NCI-H1930 (cell line): ENCODE measurements around the gene SLC7A6OS.

Experiments
- DNase-seq, 2 experiments: peaks; one replicate each; lab custom pipeline; 2025; lab: John Stamatoyannopoulos, UW

The SLC7A6OS gene

GRCh38 chr16:68344252-68344651 is 33.5 kb upstream of the SLC7A6OS start:
- DNase-seq, result no peak

DNA sequence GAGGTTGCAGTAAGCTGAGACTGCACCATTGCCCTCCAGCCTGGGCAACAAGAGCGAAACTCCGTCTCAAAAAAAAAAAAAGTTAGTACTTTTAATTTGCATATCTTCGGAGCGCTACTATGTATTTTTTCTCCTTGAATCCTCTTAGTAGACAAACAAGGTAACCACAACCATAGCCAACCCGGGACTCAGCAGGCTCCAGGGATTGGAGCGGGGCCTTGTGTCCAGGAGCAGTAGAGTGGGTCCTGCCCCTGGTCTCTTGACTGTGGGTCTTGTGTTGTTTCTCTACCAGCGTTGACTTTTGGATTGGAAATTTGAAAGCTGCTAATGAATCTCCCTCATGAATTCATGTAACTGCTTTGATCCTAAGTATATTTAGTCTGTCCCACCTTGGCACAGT is 32.4 kb upstream of the SLC7A6OS start:
- no peak for DNase-seq

DNA sequence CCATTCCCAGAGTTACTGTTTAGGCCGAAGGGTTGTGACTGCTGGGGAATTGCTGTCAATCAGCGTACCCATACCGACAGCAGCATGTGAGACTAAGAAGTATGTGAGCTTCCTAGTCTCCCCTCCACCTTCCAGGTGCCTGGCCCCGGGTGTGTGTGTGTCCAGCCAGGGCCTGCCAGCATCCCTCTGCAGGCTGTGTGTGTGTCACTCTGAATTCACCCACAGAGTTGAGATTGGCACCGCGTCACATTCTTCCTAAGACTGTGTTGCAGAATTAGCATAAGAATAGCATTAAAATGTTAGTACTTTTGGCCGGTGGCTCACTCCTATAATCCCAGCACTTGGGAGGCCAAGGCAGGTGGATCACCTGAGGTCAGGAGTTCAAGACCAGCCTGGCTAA is 31.9 kb upstream of the SLC7A6OS start:
- DNase-seq, result no peak

DNA sequence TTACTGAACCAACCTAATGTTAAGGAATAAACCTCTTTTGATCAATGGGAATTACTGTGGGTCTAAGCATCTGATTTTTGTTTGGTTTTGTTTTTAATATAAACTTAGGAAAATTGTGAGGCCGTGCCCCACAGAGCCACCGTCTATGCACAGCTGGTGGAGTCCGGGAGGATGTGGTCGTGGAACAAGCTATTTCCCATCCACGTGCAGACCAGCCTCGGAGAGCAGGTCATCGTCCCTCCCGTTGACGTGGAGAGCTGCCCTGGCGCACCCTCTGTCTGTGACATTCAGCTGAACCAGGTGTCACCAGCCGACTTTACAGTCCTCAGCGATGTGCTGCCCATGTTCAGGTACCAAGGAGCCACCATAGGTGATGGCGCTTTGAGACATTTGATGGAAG is 28.5 kb upstream of the SLC7A6OS start:
- no peak for DNase-seq

DNA sequence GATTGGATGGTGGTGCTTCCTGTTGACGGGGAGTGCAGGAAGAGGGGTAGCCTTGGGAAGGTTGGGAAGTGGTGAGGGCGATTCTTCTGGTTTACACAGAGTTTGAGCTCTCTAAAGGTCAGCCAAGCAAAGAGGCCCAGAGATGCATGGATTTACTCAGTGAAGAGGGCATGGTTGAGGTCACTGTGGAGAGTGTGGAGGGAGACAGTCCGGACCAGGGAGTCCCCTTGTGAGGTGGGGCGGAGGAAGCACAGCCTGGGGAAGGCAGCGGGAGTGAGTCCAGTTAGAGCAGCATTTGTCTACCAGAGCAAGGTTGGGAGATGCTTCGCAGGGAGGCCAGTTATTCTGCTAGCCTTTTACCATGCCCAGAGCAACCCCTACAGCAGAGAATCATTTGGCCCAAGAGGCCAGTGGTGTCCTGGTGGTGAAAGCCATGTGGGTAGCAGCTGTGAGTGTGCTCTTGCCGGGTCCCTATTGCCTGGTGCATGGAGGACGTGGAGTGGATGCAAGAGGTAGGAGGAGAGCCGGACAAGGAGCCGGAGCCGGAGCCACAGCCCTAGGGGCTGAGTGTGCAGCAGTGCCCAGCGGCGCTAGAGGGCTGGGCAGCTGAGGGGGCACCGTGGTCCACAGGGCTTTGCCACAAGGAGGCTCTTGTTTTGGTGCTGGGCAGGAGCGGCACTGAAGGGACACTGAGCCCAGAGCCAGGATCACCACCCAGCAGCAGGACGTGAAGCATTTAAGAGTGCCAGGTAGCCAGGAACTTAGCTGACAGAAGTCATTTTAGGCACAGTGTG is 27.8 kb upstream of the SLC7A6OS start:
- no peak for DNase-seq

- DNase-seq, result no peak
These were observed 24.4 kb upstream of the SLC7A6OS start for GRCh38 chr16:68335175-68335574.

GRCh38 chr16:68332411-68333121 is 21.8 kb upstream of the SLC7A6OS start:
- DNase-seq, result no peak

DNA sequence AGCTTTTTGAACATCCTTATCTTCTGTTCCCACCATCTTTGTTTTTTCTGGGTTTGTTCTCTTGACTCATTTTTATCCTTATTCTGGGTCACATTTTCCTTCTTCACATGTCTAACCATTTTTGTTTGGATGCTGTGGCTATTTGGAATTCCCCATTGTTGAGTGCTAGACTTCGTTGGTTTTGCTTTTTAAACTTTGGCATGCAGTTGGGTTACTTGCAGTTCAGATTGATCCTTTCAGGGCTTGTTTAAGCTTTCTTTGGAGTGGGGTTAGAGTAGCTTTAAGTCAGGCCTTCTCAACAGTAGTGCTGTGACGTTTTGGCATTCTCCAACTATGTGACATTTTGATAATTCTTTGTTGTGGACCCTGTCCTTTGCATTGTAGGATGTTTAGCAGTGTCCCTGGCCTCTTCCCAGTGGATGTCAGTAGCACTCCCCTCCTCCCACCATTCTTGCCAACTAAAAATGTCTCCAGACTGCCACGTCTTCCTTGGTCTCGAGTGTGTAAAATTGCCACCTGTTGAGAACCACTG is 21.2 kb upstream of the SLC7A6OS start:
- DNase-seq, result no peak

- no peak for DNase-seq
These were observed 18.2 kb upstream of the SLC7A6OS start for GRCh38 chr16:68328860-68329390.

GRCh38 chr16:68328151-68328859 is 17.6 kb upstream of the SLC7A6OS start:
- peak; percentile 2 to 20 for DNase-seq

GRCh38 chr16:68324780-68325357 is 14.1 kb upstream of the SLC7A6OS start:
- no peak for DNase-seq

- DNase-seq, result no peak
These were observed 13.6 kb upstream of the SLC7A6OS start for GRCh38 chr16:68324336-68324735.

- no peak for DNase-seq
These were observed 8.6 kb upstream of the SLC7A6OS start for GRCh38 chr16:68319185-68319908.

DNA sequence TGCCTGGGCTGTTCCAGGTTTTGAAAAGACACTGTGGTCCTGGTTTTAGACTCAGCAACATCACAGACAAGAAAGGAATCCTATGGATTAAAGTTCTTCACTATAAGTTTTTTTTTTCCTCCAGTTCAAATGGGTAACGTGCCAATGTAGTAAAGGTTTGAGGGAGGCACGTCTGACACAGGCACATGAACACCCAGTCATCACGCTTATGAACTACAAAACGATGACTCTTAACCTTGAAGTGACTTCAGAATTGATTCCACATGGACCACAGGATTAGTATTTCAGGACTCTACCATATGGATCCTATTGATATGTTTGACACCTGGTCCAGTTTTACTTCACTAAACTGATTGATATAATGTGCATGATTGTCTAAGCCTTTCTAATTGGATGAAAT is 2.4 kb upstream of the SLC7A6OS start:
- no peak for DNase-seq

DNA sequence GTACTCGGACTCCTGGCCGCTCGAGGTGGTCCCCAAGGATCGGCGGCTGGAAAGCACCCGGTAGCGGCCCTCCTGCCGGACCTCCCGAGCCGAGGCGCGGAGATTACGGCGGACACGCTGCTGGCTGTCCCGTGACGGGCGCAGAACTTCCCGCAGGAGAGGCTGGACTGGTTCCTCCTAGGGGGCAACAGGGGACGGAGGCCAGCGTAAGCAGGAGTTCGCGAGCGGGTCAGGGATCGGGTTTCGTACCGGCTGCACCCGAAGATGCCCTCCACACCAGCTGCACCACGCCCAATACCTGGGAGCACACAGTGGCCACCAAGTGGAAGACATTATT is 341 bp downstream of the SLC7A6OS start:
- no peak for DNase-seq

DNA sequence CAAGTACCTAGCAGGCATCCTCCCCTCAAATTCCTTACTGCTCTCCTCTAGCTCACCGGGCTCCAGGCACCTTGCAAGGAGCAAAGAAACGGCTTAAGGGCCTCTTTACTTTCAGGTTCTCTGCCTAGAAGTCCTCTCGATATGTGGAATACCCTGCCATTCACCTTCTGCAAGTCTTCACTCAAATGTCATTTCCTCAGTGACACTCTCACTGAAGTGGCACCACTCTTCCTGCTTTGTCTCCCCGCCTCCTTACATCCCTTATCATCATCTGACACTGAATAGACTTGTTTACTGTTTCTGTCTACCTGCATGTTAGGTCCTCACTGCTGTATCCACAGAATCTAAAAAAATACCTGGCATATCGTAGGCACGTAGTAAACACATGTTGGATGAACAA is 947 bp downstream of the SLC7A6OS start:
- DNase-seq, result no peak

DNA sequence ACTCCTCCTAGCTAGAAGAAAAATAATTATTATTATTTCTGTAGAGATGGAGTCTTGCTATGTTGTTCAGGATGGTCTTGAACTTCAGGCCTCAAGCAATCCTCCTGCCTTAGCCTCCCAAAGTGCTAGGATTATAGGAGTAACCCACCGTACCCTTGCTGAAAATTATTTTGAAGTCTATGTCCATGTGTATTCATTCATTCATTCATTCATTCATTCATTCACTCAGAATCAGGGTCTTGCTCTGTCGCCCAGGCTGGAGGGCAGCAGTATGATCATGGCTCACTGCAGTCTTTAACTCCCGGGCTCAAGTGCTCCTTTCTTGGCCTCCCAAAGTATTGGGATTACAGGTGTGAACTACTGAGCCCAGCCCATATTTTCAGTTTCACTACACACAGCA is 4.1 kb downstream of the SLC7A6OS start:
- DNase-seq, result no peak

- no peak for DNase-seq
These were observed 9.8 kb downstream of the SLC7A6OS start for GRCh38 chr16:68300734-68301459.

- DNase-seq, result no peak
These were observed 10.9 kb downstream of the SLC7A6OS start for GRCh38 chr16:68299571-68300453.
